Lower leg skin (tissue), 4 donors: ENCODE data around the gene ZNF506. TPM values are rescaled to one million over a fixed set of nuclear protein-coding genes. Genes with fewer than 3 reads are reported as not detected.
"Not testable (repeated sequence)": the region's sequence is repeated elsewhere in the genome, so short reads cannot be mapped to it uniquely, and the experiment has no call there.

Source experiments
- DNase-seq, 2 donors: peaks; one replicate each; pipeline ENCODE4 v3.0.0-alpha.2; 2019; ENCODE audit warnings: low spot score in 2 of 2
- H3K4me3 ChIP-seq: fragments of 200-600 bp; sonication (generic); 2 replicates; pipeline ENCODE4 v1.5.1; 2017; ENCODE audit warnings: mild to moderate bottlenecking, low read depth; ENCODE audit not compliant: poor library complexity, severe bottlenecking
- POLR2A ChIP-seq, 2 donors: fragments of 450-650 bp; IDR thresholded peaks; one replicate each; pipeline ENCODE4 v1.6.1; 2016 to 2017; ENCODE audit warnings: antibody characterized with exemption in 2 of 2, mild to moderate bottlenecking in 1 of 2, moderate library complexity in 1 of 2
- WGBS, 2 donors: methylation state at CpG; one replicate each; pipeline ENCODE4 v1.1.5; 2018; 5-methylcytosine and 5-hydroxymethylcytosine counted together
- intact Hi-C: fragments of 100-400 bp; cut with DNase I; formaldehyde crosslinking; loops from one replicate; pipeline ENCODE4 v1.15.0; 2023; ENCODE audit warnings: low total_unique reads
- total RNA-seq, 4 donors: library from RNA; depleted of rRNA; stranded (reverse); fragments of >200 nt; gene quantifications; one replicate each; pipeline ENCODE4 v1.1.0, GENCODE V29; 2016
- TF ChIP-seq, protein P1 (sequence below), 3 donors: fragments of 450-650 bp; IDR thresholded peaks; one replicate each; pipeline ENCODE4 v1.5.1; 2016; ENCODE audit warnings: antibody characterized with exemption in 3 of 3, mild to moderate bottlenecking in 3 of 3, moderate library complexity in 2 of 3

Gene ZNF506
- total RNA-seq, 4 donors from 2014 or later = 19.9 to 44.5 (median 28.0) TPM

DNA sequence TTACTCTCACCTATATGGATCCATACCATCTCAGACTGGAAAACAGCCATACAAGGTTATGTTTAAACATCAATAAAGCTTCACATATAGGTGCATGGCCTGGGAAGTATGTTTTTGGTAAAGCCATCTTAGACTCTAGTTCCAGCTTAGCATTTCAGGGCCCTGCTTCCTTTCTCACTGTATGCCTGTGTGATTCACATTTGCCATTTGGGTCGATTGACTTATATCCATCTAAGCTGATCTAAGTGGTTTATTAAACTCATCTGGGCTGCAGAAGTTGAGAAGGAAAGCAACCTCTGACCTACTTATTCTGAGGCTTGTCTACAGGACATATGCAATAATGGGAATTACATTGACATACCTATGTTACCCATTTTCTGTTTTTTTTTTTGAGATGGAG, 33.5 kb downstream of the ZNF506 start:
- 71 to 83% methylated on average over 1 of the region's 1 CpG for WGBS, 2 donors
- no peak for DNase-seq
- TF ChIP-seq, protein P1, sequence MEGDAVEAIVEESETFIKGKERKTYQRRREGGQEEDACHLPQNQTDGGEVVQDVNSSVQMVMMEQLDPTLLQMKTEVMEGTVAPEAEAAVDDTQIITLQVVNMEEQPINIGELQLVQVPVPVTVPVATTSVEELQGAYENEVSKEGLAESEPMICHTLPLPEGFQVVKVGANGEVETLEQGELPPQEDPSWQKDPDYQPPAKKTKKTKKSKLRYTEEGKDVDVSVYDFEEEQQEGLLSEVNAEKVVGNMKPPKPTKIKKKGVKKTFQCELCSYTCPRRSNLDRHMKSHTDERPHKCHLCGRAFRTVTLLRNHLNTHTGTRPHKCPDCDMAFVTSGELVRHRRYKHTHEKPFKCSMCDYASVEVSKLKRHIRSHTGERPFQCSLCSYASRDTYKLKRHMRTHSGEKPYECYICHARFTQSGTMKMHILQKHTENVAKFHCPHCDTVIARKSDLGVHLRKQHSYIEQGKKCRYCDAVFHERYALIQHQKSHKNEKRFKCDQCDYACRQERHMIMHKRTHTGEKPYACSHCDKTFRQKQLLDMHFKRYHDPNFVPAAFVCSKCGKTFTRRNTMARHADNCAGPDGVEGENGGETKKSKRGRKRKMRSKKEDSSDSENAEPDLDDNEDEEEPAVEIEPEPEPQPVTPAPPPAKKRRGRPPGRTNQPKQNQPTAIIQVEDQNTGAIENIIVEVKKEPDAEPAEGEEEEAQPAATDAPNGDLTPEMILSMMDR (IDR thresholded peaks at IDR 0.05) = no peak
- intact Hi-C loops = no loop called here
- H3K4me3 ChIP-seq = no peak overlapping the region

DNA sequence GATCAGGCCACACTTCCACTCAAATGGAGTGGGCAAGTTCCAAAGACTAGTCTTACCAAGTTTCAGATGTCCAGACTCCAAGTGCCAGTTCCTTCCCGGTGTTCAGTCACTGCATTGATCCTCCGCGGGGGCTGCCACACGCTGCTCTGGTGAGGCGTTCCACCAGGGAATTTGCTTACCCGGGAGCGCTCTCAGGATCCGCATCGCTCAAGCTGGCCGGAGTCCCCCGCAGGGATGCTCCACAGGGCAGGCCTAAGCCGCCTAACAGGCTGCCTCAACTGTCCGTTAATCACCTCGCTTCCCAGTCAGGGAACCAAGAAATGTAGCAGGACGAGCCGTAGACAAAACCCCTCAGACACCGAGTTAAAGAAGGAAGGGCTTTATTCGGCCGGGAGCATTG, 36.1 kb downstream of the ZNF506 start:
- intact Hi-C loops, DNase-seq, H3K4me3 ChIP-seq: not testable (repeated sequence)
- 97 to 99% methylated on average over 19 of the region's 19 CpGs for WGBS, 2 donors

DNA sequence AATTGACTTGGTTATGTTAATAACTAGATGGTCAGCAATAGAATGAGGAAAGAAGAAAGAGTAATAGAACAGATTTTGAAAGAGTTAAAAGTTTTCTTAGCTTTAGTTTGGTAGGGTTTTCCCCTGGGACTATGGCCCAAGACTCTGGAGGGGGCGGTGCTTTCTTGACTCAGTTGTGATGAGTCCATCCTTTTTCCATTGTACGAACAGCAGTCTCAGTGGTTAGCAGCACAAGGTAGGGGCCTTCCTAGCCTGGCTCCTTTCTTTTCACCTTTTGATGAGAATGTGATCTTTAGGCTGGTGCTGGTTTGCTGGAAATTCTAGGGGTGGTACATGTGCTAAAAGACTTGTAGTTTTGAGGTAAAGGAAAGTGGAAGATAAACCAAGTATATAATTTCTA, 38.8 kb downstream of the ZNF506 start:
- no peak for TF ChIP-seq POLR2A (IDR thresholded peaks at IDR 0.05)
- TF ChIP-seq, protein P1 (IDR thresholded peaks at IDR 0.05) = no peak
- DNase-seq = no peak
- H3K4me3 ChIP-seq = no peak overlapping the region
- 73 to 76% methylated on average over 2 of the region's 2 CpGs for WGBS, 2 donors
- intact Hi-C loops = no loop called here

DNA sequence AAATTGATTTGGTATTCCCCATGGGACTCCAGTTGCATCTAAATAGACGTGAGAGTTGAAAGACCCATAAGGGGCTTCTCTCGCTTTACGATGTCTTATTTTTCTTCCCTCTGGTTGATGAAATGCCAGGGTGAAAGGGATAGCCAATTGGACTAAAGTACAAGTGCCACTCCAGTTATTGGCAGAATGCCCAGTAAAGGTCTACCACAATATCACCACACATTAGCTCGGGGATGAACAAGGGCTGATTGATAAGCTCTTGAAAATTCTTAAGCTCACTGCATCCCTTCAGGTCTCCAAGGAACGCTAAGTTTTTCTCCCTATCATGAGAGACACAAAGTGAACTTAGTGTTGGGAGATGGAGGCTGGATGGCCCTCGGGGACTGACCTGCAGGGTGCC, 39.8 kb downstream of the ZNF506 start:
- WGBS, 2 donors = 85 to 90% methylated on average over 6 of the region's 6 CpGs
- H3K4me3 ChIP-seq, intact Hi-C loops, DNase-seq: not testable (repeated sequence)

DNA sequence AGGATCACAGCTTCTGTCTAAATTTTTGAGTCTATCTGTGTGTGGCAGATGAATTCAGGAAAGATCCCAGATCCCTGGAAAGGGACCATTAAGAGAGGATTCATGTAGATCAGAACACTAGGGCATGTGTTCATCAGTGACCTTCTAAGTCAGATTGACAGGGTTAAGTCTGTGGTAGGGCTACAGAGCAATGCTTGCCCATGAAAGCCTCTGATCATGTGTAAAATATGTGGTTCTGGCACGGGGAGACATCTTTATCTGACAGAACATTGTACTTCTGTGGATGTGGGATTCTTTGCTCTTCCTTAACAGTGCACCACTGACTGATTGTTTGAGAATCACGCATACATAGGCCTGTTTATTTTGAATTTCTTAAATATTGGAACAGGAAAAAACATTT, 42.9 kb downstream of the ZNF506 start:
- TF ChIP-seq, protein P1 (IDR thresholded peaks at IDR 0.05) = no peak
- no peak for TF ChIP-seq POLR2A (IDR thresholded peaks at IDR 0.05)
- intact Hi-C loops = no loop called here
- no peak for DNase-seq
- H3K4me3 ChIP-seq = no peak overlapping the region
- WGBS, 2 donors = 79 to 84% methylated on average over 2 of the region's 2 CpGs

DNA sequence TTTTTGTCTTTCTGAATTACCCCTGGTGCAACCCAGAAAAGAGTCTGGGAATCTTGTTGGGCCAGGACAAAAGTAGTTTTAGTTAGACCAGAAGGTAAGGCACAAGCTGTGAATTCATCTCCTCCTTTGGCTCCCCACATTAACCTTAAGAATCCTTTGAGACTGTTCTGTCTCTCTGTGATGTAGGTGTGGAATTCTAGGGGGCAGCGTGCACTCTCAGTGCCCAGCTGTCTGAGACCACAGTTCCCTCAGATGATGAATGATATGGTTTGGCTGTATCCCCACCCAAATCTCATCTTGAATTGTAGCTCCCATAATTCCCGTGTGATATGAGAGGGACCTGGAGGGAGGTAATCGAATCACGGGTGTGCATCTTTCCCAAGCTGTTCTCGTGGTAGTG, 43.9 kb downstream of the ZNF506 start:
- no peak for DNase-seq
- WGBS, 2 donors = 77 to 84% methylated on average over 5 of the region's 5 CpGs
- TF ChIP-seq, protein P1 (IDR thresholded peaks at IDR 0.05) = no peak
- TF ChIP-seq POLR2A (IDR thresholded peaks at IDR 0.05) = no peak
- no peak overlapping the region for H3K4me3 ChIP-seq
- intact Hi-C loops = no loop called here

DNA sequence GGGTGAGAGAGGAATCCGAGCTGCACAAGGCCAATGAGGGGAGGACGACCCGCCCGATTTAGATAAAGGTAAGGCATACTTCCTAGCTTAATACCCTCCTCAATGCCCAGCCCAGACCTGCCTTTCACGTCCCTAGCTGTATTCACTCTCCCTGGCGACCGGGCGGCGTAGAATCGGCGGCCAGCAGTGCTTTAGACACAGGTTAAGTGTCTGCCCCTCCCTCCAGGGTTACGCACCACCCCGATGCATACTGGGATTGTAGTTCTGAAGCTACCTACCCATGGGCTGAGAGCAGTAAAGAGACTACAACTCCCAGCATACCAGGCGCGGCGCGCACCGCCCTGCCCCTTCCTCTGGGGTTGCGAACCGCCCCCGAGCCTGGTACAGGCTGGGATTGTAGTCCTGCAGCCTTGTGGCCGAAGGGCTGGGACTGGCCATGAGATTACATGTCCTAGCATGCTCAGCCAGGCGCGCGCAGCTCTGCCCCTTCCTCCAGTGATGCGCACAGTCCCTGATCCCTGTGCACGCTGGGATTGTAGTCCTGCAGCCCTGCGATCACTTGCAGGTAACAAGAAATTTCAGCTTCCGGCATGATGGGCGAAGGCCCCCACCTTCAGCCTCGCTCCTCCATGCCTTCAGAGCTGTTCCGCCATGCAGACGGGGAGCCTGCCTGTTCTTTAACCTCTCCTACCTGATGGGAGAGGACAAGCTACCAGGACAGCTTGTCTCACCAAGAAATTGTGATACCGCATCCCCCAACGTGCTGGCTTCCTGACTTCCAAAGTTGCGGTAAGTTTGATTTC, 45.1 kb downstream of the ZNF506 start:
- intact Hi-C loops = no loop called here
- 0 to 1% methylated on average over 21 to 29 of the region's 36 CpGs for WGBS, 2 donors
- DNase-seq = peak; percentile 98 to 99
- H3K4me3 ChIP-seq = peak overlapping the region; percentile 47
- TF ChIP-seq, protein P1 (IDR thresholded peaks at IDR 0.05) = no peak
- TF ChIP-seq POLR2A (IDR thresholded peaks at IDR 0.05) = no peak
